A549 (cell line): Measurements from ENCODE around the gene AGTRAP.

Experiments used
- CHD2 ChIP-seq: fragments of 150-350 bp; IDR thresholded peaks from 2 replicates; pipeline ENCODE4 v1.6.1; 2014; ENCODE audit warnings: low read length; ENCODE audit not compliant: partially characterized antibody
- CHD4 ChIP-seq: fragments of 200-600 bp; sonication (generic); IDR thresholded peaks from 2 replicates; pipeline ENCODE4 v1.6.1; 2016; ENCODE audit warnings: antibody characterized with exemption, mild to moderate bottlenecking, borderline replicate concordance
- CTCF ChIP-seq: fragments of >200 bp; sonication (Bioruptor Twin); formaldehyde crosslinking; IDR thresholded peaks from 3 replicates; pipeline ENCODE4 v1.5.1; 2016
- ELK1 ChIP-seq: fragments of 150-350 bp; IDR thresholded peaks from 2 replicates; pipeline ENCODE4 v1.6.1; 2014; ENCODE audit warnings: low read depth, mild to moderate bottlenecking, low read length
- HDAC2 ChIP-seq: fragments of 200-600 bp; sonication (generic); IDR thresholded peaks from 2 replicates; pipeline ENCODE4 v1.6.1; 2016
- JUN ChIP-seq, 2 experiments: fragments of >200 bp; sonication (Bioruptor Twin); formaldehyde crosslinking; IDR thresholded peaks; 2 replicates in 1 of 2; 3 replicates in 1 of 2; pipeline ENCODE4 v1.6.1; 2016 to 2017
- KDM1A ChIP-seq: fragments of 200-600 bp; sonication (generic); IDR thresholded peaks from 2 replicates; pipeline ENCODE4 v1.6.1; 2016; ENCODE audit warnings: low read depth, mild to moderate bottlenecking
- PHF8 ChIP-seq: fragments of 200-600 bp; sonication (generic); IDR thresholded peaks from 2 replicates; pipeline ENCODE4 v1.6.1; 2016; ENCODE audit warnings: low read depth, mild to moderate bottlenecking, antibody characterized with exemption, moderate library complexity, borderline replicate concordance
- POLR2A ChIP-seq: IDR thresholded peaks from 2 replicates; pipeline ENCODE4 v1.6.1; 2012; ENCODE audit warnings: mild to moderate bottlenecking, low read length
- TP53 ChIP-seq: fragments of 250-450 bp; sonication (Bioruptor Pico); IDR thresholded peaks from 2 replicates; pipeline ENCODE4 v1.5.0; 2021; ENCODE audit warnings: mild to moderate bottlenecking, moderate library complexity

GRCh38 chr1:11757047-11757446, 21.1 kb downstream of the AGTRAP start:
- TF ChIP-seq TP53 (no peak), HDAC2 (no peak), JUN (IDR thresholded peaks at IDR 0.05) (no peak), POLR2A (no peak), ELK1 (no peak), PHF8 (no peak), CHD2 (no peak), KDM1A (no peak), CTCF (no peak), CHD4 (no peak)
